ENCODE measurements around the gene GLIS2.

GLIS2 gene

DNA sequence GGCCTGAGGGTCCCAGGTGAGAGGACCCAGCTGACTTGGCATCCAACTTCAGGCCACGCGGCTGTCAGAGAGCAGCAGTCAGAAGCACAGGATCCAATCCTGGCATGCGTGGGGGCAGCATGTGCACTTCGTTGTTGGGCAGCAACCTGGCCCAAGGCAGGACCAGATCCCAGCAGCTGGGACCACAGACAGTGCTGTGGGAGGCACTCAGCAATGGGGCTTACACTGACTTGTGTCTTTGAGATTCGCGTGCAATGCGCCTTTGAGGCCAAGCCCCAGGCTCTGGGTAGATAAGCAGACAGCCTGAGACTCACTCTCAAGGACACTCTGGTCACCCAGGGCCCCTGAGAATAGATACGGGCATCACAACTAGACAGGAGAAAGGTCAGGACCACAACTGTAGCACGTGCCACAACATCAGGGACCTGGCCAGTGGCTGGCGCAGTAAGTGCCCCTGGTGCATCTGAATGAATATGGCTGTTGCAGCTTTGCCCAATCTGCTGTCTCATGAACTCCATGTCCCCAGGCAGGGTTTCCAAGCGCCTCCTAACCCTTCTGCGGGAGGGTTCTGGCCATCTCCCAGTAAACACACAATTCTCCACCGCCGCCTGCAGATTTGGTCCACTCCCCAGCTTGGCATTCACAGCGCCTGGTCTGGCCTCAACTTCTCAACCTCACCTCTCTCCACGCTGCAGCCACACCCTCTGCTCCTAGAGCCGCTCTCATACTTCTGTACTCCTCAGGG lies 32.1 kb downstream of the GLIS2 start:
- Histone ChIP-seq H3K36me3 (ENCODE audit: insufficient read depth, low read length) (peaks cover 19% of the 10 kb centered on the region; the same call in 1 of the 2 replicates), H3F3A (ENCODE audit: insufficient read depth, low read length) (no peaks in the 10 kb centered on the region), H3K27ac (ENCODE audit: low read depth, low read length, poor library complexity, severe bottlenecking) (no peak overlapping the region), H3K9me3 (ENCODE audit: low read length) (no peaks in the 10 kb centered on the region), H2AFZ (ENCODE audit: low read length) (no peak overlapping the region), H4K20me1 (ENCODE audit: insufficient read depth, low read length) (no peaks in the 10 kb centered on the region), H3K4me1 (ENCODE audit: insufficient read depth, low read length, severe bottlenecking) (peaks cover 18% of the 10 kb centered on the region), H3K9ac (ENCODE audit: low read length) (no peak overlapping the region), H3K9me2 (ENCODE audit: low read depth, low read length) (no peaks in the 10 kb centered on the region), H3K27me3 (ENCODE audit: insufficient read depth, low read length) (no peaks in the 10 kb centered on the region), H3K79me2 (ENCODE audit: insufficient read depth, low read length) (peaks cover 21% of the 10 kb centered on the region), H3K4me3 (ENCODE audit: low read depth, low read length, poor library complexity, severe bottlenecking) (no peak overlapping the region), H3K4me2 (ENCODE audit: low read length) (no peak overlapping the region)
- TF ChIP-seq EZH2 (IDR thresholded peaks at IDR 0.05; ENCODE audit: borderline replicate concordance, low read length) = no peak
- TF ChIP-seq, protein P1, sequence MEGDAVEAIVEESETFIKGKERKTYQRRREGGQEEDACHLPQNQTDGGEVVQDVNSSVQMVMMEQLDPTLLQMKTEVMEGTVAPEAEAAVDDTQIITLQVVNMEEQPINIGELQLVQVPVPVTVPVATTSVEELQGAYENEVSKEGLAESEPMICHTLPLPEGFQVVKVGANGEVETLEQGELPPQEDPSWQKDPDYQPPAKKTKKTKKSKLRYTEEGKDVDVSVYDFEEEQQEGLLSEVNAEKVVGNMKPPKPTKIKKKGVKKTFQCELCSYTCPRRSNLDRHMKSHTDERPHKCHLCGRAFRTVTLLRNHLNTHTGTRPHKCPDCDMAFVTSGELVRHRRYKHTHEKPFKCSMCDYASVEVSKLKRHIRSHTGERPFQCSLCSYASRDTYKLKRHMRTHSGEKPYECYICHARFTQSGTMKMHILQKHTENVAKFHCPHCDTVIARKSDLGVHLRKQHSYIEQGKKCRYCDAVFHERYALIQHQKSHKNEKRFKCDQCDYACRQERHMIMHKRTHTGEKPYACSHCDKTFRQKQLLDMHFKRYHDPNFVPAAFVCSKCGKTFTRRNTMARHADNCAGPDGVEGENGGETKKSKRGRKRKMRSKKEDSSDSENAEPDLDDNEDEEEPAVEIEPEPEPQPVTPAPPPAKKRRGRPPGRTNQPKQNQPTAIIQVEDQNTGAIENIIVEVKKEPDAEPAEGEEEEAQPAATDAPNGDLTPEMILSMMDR (IDR thresholded peaks at IDR 0.05; ENCODE audit: low read length) = no peak

DNA sequence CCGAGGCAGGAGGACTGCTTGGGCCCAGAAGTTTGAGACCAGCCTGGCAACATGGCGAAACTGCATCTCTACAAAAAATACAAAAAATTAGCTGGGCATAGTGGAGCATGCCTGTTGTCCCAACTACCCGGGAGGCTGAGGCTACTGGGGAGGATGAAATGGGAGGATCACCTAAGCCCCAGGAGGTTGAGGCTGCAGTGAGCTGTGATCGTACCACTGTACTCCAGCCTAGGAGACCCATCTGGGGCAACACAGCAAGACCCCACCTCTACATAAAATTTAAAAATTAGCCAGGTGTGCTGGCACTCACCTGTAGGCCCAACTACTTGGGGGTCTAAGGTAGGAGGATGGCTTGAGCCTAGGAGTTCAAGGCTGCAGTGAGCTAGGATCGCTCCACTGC lies 33.5 kb downstream of the GLIS2 start:
- Histone ChIP-seq H3K9ac (ENCODE audit: low read length) (peak overlapping the region; percentile 47; the same call in 1 of the 2 replicates), H3K79me2 (ENCODE audit: insufficient read depth, low read length) (peaks cover 17% of the 10 kb centered on the region), H3K4me1 (ENCODE audit: insufficient read depth, low read length, severe bottlenecking) (peaks cover 18% of the 10 kb centered on the region), H3K9me3 (ENCODE audit: low read length) (no peaks in the 10 kb centered on the region), H3K4me3 (ENCODE audit: low read depth, low read length, poor library complexity, severe bottlenecking) (peak overlapping the region; percentile 81), H3K9me2 (ENCODE audit: low read depth, low read length) (no peaks in the 10 kb centered on the region), H3K36me3 (ENCODE audit: insufficient read depth, low read length) (peaks cover 19% of the 10 kb centered on the region; the same call in 1 of the 2 replicates), H3K27me3 (ENCODE audit: insufficient read depth, low read length) (no peaks in the 10 kb centered on the region), H4K20me1 (ENCODE audit: insufficient read depth, low read length) (no peaks in the 10 kb centered on the region), H3K27ac (ENCODE audit: low read depth, low read length, poor library complexity, severe bottlenecking) (no peak overlapping the region), H3K4me2 (ENCODE audit: low read length) (peak overlapping the region; percentile 66; the same call in 1 of the 2 replicates), H3F3A (ENCODE audit: insufficient read depth, low read length) (no peaks in the 10 kb centered on the region), H2AFZ (ENCODE audit: low read length) (no peak overlapping the region)
- TF ChIP-seq, protein P1 (IDR thresholded peaks at IDR 0.05; ENCODE audit: low read length) = no peak
- TF ChIP-seq EZH2 (IDR thresholded peaks at IDR 0.05; ENCODE audit: borderline replicate concordance, low read length) = no peak

DNA sequence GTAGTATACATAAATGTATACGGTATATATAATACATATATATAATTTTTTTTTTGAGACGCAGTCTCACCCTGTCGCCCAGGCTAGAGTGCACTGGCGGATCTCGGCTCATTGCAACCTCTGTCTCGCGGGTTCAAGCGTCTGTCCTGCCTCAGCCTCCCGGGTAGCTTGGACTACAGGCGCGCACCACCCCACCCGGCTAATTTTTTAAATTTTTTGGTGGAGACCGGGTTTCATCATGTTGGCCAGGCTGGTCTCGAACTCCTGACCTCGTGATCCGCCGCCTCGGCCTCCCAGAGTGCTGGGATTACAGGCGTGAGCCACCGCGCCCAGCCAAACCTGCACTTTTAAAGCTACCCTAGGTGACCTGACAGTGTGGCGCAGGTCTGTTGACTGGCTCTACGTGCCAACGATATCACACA lies 34.5 kb downstream of the GLIS2 start:
- no peaks in the 10 kb centered on the region for H4K20me1 ChIP-seq (ENCODE audit: insufficient read depth, low read length)
- no peaks in the 10 kb centered on the region for H3K9me2 ChIP-seq (ENCODE audit: low read depth, low read length)
- peaks cover 17% of the 10 kb centered on the region for H3K79me2 ChIP-seq (ENCODE audit: insufficient read depth, low read length)
- H3K27ac ChIP-seq (ENCODE audit: low read depth, low read length, poor library complexity, severe bottlenecking) = no peak overlapping the region
- H3K4me2 ChIP-seq (ENCODE audit: low read length) = peak overlapping the region; percentile 66
- H3K36me3 ChIP-seq (ENCODE audit: insufficient read depth, low read length) = peaks cover 19% of the 10 kb centered on the region; the same call in 1 of the 2 replicates
- H3F3A ChIP-seq (ENCODE audit: insufficient read depth, low read length) = no peaks in the 10 kb centered on the region
- no peak overlapping the region for H2AFZ ChIP-seq (ENCODE audit: low read length)
- H3K9ac ChIP-seq (ENCODE audit: low read length) = peak overlapping the region; percentile 79
- H3K27me3 ChIP-seq (ENCODE audit: insufficient read depth, low read length) = no peaks in the 10 kb centered on the region
- peak overlapping the region; percentile 81 for H3K4me3 ChIP-seq (ENCODE audit: low read depth, low read length, poor library complexity, severe bottlenecking)
- H3K4me1 ChIP-seq (ENCODE audit: insufficient read depth, low read length, severe bottlenecking) = peaks cover 18% of the 10 kb centered on the region
- no peak for TF ChIP-seq EZH2 (IDR thresholded peaks at IDR 0.05; ENCODE audit: borderline replicate concordance, low read length)
- TF ChIP-seq, protein P1 (IDR thresholded peaks at IDR 0.05; ENCODE audit: low read length) = no peak
- H3K9me3 ChIP-seq (ENCODE audit: low read length) = no peaks in the 10 kb centered on the region

Measured in OCI-LY1 (cell line).